Fibroblast of skin of right biceps (primary cell): ENCODE measurements around the gene HAGHL.
"Not testable (repeated sequence)": the region's sequence is repeated elsewhere in the genome, so short reads cannot be mapped to it uniquely, and the experiment has no call there.

Source experiments
- DNase-seq: peaks from one replicate; pipeline ENCODE4 v3.0.0-alpha.2; 2013

HAGHL gene

DNA sequence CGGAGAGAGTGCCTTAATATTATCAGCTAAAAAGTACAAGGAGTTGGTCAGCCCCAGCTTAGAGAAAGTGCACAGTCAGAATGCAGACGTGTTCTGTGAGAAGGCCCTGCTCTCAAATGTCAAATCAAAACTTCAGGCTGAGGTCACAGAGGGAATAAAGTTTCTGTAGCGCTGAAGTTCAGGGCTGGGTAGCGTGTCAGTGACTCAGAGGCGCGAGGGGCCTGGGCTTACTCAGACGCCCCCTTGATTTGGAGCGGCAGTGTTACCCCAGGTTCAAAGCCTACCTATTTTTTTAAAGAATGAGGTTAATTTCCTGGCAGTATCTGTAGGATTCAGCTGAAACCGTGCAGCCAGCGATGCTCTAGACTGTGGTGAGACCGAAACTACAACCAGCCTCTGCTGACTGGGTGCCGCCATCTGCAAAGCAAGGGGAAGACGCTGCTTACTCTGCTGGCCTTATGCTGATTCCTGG, 9.1 kb downstream of the HAGHL start:
- no peak for DNase-seq

DNA sequence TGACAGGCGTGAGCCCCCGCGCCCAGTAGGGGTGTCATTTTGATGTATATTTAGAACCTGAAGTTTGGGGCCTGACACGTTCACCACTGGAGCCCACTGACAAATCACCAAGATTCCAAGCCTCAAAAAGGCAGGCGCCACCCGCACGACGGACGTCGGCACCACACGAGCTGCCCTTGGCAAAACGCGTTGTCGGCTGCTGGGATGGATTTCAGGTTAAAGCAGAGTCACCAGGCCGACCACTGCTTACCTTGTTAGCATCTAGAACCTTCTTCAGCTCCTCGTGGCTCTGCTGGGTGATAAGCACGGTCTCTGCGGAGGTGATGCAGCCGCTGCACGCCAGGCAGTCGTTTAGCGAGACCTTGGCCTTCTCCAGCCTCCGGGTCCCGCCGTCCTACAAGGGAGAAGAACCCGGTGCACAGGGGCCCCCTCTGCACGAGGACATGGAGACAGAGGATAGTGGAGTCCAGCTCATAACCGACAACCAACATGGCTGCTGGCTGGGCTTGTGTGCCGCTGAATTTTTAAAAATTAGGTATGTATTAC, 10.1 kb downstream of the HAGHL start:
- no peak for DNase-seq

DNA sequence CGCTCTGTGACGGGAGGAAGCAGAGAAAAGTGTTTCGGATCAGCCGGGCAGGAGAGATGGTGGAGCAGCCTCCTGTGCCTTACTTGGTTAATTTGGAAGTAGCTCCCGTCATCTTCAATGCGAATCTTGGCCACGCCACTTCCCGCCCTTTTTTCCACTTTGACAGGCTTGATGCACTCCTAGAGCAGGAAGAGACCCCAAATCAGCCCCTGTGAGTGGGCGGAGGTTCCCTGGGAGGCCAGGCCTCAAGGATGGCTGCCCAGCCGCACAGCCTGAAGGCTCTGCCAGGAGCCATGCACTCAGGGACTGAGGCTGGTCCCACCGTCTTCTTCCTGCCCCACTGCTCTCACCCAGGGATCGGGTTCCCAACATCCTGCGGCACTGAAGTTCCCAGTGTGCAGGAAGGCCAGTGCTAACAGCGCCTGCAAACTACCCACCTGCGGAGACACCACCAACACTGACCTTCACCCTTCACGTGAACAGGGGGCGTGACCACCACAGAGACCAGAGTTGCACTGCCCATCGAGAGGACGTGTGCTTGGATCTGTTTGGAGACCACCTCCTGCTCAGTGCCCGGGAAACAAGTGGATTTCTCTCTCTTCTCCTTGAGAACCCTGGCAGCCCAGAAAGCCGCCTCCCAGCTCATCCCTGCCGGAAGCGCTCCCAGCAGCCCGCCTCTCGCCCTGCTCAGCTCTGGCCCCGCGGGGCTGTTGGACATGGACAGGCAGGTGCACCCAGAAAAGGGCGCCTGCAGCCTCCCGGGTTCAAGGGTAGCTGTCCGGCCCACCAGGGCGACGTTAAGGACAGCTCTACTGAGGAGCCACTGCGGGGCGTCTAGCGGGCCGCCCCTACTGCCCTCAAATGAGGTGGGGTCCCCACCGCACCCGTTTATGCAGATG, 12.9 kb downstream of the HAGHL start:
- no peak for DNase-seq

DNA sequence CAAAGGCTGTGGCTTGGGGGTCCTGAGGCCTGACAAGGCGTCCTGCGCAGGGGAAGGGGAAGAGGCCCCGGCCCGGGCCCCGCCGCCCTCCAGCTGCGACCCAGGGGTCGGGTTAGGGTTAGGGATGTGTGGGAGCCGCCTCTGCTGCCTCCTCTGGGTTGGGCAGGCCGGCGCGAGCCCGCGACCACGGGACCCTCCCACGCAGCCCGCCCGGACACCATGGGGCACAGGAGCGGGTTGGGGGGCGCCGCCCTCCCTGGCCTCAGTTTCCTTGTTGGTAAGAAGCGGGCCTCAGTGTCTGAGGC, 13.5 kb downstream of the HAGHL start:
- no peak for DNase-seq

DNA sequence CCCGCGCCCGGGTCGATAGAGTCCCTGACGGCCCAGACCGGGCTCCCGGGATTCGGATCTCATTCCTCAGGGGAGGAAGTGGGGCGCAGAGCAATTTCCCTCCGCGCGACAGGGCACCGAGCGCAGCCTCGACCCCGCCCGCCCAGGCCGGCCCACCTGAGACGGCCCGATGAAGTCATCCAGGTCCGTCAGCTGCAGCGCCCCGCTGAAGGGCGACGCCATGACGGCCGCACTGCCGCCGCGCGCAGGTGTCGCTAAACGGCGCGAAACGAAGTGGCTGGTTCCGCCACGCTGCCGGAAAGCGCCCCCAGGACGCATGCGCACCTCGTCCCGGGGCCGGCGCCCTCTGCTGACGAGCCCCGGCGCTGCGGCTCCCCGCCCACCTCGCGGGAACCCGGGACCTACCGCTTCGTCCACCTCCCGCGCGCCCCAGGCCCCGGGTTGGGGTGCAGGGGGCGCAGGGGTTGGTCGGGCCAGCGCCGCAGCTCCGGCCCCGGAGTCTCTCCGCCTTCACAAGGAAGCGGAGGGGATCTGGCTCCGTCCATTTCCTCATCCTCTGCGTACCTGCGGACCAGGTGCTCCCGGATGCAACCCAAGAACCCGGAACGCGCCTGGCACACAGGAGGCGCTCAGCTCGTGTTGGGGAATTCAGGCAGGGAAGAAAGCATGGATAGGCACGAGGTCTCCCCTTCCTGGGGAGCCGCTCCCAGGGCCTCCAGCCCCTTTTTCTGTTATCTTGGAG, 14.0 kb downstream of the HAGHL start, which contains the start of gene CIAO3:
Gene CIAO3, minus strand, starts transcription at position 234 of the 742 bp plus-strand sequence. Its CDS starts 12 bp downstream, at position 222.
- DNase-seq: peak; percentile 91

DNA sequence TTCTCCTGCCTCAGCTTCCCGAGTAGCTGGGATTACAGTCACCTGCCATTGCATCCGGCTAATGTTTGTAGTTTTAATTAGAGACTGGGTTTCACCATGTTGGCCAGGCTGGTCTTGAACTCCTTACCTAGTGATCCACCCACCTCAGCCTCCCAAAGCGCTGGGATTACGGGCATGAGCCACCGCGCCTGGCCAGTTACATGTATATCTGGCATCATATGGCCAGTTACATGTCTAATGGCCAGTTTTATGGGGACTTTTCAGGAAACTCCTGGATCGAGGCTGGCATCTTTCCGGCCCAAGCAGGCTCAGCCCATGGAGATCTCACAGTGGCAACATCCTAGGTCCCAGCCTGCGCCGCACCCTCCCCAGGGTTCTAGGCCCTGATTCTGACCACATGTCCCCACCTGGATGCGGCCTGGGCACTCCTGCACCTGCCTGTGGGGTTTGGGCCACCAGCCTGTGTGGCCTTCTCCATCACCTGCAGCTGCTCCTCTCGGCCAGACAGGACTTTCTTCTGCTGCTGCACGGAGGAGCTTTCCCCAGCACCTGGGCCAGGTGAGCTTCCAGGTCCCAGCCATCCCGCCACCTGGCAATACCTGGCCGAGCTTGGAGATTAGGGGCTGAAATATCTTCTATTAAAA, 15.2 kb downstream of the HAGHL start:
- DNase-seq: no peak

DNA sequence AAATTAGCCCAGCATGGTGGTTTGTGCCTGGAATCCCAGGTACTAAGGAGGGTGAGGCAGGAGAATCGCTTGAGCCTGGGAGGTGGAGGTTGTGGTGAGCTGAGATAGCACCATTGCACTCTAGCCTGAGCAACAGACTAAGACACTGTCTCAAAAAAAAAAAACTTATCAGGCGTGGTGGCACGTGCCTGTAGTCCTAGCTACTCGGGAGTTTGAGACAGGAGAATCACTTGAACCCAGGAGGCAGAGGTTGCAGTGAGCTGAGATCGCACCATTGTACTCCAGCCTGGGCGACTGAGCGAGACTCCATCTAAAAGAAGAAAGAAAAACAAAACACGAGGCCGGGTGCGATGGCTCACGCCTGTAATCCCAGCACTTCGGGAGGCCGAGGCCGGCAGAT, 16.0 kb downstream of the HAGHL start:
- not testable (repeated sequence) for DNase-seq

DNA sequence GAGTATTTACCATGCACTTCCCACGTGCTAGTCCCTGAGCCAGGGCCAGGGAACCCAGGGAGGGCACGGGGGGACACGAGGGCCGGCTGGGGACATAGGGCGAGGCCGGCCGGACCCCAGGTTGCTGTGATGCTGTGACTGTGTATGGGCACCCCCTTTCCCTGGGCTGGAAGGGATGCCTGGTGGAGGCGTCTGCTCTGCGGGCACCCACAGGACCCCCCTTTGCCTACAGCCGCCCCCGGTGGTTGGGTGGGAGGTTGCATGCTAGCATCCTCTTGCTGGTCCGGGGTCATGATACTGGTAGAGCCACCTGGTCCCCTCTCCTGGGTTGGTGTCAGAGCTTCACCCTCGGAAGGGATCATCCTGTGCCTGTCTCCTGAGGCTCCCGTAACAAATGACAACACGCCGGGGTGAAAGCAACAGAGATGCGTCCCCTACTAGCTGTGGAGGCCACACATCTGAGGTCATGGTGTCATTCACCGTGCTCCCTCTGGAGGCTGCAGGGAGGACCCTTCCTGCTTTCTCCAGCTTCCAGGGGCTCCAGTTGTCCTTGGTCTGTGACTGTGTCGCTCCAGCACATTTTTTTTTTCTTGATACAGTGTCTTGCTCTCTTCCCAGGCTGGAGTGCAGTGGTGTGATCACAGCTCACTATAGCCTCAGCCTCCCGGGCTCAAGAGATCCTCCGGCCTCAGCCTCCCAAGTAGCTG, 17.0 kb downstream of the HAGHL start:
- DNase-seq: no peak

DNA sequence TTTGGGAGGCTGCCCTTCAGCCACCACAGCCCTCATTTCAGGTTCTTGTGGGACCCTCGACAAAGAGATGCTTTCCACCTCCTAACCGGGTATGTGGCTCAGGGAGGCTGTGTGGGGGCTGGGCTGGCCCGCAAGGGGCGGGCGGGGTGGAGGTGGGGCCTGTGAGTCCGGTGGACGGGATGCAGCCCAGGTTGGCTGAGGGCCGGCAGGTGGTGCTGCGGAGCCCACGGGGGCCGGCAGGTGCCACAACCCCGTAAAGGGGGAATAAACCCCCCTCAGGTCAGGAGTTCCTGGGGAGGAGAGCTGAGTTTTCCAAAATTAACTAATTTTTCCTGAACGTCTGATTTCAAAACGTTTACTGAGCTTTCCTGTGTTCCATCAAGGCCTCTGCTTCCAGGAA, 18.8 kb downstream of the HAGHL start:
- DNase-seq: no peak

DNA sequence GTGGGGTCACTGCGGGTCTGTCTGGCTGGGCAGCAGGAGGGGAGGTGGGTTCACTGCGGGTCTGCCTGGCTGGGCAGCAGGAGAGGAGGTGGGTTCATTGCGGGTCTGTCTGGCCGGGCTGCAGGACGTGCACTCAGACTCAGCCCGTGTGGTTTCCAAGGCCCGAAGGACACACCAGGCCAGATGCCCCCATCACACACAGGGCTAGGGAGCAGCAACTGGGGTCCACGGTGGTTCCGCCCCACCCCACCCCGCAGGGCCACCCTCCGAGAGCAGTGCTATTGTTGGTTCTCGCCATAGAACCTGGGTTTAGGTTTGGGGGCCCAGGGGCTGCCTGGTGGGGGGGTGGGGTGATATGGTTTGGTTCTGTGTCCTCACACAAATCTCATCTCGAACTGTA, 19.7 kb downstream of the HAGHL start:
- no peak for DNase-seq

DNA sequence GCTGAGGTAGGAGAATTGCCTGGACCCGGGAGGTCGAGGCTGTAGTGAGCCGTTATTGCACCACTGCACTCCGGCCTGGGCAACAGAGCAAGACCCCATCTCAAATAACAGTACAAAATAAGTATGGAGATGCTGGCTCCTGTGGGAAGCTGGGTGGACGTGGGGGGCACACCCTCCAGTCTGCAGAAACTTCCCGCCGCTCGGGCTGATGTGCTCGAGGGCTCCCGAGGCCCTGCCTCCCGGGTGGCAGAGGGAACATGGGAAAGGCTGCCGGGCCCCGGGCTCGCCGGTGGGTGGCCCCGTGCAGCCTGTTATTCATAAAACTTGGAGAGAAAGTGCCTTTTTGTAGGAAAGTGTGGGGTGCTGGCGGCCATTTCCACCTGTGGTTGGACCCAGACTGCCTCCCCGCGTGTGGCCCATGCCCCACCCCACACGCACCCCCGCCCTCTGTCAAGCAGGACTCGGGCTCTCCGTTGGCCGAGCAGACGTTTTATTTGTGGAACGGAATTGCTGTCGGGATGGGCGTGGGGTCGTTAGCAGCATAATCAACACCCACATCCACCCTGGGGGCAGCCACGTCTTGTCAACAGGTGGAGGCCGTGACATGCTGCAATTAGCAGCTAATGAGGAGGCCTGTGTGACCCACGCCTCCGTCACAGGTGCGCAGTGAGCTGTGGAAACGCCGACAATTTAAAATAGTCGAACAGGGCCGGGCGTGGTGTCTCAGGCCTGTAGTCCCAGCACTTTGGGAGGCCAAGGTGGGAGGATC, 21.3 kb downstream of the HAGHL start:
- no peak for DNase-seq

DNA sequence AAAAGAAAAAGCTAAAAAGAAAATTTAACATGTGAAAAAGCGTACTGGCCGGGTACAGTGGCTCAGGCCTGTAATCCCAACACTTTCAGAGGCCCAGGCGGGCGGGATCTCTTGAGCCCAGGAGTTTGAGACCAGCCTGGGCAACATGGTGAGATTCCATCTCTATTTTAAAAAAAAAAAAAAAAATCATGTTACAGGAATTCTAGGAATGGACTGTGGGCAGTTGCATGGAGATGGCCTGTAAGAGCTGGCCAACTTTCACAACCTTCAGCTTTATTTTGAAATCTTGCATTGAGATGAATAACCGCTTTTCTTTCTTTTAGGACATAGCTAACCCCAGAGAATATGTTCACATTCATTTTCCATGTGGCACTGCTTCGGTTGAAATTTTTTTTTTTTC, 22.1 kb downstream of the HAGHL start:
- peak; percentile 64 for DNase-seq

DNA sequence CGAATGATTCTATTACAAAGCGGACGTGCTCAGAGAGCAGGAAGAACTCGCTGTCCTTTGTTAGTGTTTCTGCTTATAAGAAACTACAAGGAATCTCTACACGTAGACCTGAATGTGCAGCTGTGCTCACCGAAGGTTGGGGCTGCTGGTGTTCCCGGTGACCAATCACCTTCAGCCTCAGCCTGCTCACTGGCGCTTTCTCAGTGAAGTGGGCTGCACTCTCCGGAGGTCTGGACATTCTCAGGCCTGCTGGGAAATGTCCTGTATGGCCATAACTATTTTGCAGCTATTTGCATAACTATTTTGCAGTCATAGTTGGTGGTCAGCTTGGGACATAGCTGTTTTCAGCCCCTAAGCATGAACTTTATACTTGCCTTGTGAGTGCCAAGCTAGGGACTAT, 23.6 kb downstream of the HAGHL start:
- DNase-seq: no peak

DNA sequence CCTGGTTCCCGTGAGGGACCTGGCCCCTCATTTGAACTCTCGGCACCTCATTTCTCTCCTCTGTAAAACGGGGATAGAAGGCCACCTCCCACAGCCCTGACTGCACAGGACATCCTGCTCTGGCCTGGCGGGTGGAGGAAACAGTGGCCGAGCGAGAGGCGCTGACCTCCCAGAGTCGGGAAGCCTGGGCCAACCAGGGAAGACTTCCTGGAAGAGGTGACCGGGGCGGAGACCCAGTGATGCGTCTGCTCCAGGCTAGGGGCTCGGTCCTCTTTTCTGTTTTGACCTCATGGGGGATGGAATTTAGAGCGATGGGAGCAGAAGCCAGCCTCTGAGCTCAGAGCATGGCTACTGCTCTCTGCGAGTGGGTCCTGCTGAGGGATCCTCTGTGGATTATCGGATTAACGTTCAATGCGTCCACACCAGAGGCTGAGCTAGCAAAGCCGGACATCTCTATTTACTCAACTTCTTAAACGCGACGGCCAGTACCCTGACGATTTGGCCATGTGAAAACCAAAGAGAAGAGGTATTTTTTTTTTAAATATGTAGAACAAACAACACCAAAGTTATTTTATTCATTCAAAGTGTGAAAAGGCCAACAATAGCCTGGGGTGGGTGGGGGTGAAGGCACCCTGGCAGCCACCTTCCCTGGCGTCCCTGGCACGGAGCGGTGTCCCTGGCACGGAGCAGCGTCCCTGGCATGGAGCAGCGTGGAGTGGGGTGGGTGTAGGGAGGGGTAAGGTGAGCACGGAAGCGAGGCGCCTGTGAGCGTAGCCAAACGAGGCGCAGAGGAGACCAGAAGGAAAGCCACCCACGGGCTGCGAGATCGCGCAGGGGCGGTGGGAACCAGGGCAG, 24.5 kb downstream of the HAGHL start:
- no peak for DNase-seq

DNA sequence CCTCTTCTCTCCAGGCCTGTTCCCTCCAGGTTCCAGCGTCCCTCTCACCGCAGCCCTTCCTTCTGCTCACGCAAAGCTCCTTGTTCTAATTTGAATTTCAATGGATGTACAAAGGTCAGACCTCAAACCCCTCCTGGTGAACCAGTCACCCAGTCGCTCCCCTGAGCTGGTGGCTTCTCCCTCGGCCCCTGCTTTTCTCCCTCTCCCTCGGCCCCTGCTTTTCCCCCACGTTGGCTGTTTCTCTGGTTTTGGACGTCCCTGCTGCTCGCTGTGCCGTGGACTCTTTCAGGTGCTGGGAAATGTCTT, 25.1 kb downstream of the HAGHL start:
- no peak for DNase-seq

DNA sequence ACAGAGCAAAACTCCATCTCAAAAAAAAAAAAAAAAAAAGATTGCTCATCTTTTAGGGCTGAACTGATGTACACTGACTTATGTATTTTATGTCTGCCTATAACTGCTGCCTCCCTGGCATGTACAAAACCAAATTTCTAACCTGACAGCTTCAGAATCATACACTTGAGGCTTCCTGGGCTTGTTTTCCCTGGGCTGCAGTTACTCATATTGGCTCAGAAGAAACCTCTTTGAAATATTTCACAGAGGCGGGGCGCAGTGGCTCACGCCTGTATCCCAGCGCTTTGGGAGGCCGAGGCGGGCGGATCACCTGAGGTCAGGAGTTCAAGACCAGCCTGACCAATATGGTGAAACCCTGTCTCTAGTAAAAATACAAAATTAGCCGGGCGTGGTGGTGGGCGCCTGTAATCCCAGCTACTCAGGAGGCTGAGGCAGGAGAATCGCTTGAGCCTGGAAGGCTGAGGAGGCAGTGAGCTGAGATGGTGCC, 27.3 kb downstream of the HAGHL start:
- not testable (repeated sequence) for DNase-seq

DNA sequence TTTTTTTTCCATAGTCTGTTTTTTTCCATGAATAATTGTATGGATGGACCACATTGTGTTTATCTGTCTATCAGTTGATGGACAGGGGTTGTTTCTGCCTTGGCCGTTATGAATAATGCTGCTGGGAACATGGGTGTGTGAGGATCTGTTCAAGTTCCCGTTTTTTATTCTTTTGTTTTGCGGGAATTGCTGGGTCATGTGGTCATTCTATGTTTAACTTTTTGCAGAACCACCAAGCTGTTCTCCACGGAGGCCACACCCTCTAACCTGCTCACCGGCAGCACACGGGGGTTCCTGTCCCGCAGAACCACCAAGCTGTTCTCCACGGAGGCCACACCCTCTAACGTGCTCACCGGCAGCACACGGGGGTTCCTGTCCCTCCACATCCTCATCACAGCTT, 27.8 kb downstream of the HAGHL start:
- no peak for DNase-seq

DNA sequence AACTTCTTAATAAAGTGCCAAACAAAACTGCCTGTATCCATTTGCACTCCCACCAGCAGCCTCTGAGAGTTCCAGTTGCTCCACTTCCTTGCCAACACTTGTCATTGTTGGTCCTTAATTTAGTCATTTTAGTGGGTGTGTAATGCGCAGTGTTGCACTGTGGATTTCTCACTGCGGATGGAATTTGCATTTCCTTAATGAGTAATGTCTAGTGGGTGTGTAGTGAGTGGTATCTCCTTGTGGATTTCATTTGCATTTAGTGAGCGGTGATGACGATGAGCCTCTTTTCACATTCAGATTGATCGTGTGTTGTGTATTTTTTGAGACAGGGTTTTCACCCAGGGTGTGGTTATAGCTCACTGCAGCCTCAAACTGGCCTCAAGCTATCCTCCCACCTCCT, 29.5 kb downstream of the HAGHL start:
- DNase-seq: no peak

DNA sequence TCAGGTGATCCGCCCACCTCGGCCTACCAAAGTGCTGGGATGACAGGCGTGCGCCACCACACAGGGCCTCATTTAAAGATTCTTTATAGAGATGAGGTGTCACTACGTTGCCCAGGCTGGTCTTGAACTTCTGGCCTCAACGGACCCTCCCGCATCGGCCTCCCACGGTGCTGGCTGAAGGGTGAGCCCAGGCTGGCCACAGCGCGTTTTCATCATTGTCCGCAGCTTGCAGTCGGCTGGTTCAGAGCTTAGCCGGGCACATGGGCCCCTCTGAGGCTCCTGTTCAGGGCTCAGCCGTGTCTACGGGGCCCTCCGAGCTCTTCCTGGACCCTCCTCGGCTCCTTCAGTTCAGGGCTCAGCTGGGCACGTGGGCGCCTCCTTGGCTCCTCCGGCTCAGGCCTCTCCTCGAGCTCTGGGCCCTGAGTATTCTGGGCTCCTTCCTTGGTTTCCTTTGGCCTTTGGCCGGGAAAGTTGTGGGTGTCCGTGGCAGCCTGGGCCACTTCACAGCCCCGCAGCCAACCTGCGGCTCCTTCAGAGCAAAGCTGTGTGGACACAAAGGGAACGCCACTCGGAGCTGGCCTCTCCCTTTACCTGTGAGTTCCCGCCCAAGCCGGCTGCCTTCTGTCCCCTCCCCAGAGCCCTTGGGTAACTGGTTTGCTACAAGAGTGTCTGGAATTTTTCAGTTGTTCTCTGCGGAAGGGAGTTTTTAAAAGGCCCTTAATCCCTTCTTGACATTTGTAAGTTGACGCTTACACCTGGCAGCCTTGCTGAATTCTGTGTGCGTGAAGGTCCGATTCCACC, 32.4 kb downstream of the HAGHL start:
- DNase-seq: no peak

DNA sequence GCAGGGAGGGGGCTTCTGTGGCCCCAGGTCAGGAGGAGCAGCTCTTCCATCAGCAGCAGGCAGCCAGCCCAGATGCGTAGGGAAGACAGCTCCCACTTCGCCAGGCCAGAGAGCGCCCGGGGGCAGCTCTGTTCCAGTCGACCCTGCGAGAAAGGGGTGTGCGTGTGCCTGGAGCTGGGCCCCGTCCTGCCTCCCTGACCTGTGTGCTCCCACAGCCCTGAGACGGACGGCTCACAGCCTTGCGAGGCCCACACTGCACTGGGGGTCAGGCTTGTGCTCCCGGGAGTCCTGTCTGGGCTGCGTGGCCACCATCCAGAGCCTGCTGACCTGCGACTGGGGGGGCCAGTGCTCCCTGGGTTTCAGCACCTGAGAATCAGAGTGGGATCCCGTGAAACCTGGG, 33.2 kb downstream of the HAGHL start:
- no peak for DNase-seq
